HK-2 (cell line): ENCODE data around the gene PLA2G3.
"Not testable (repeated sequence)": the region's sequence is repeated elsewhere in the genome, so short reads cannot be mapped to it uniquely, and the experiment has no call there.

Experiments used
- DNase-seq: peaks from one replicate; pipeline ENCODE4 v3.0.0-alpha.2; 2018; ENCODE audit not compliant: unreplicated experiment

Gene PLA2G3

DNA sequence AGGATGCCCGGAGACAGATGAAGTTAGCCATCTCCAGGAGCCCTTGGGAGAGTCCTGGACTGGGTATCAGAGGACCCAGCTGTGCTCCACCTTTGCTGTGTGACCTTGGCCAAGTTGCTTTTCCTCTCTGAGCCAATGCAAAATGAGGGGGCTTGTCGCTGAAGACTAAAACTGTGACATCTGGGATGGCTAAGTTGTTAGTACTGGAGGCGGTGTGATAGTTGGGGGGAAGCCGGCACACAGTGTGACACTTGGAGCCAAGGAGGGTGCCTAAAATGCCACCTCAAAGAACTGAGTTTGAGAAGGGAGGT lies 17.1 kb downstream of the PLA2G3 start:
- no peak for DNase-seq

DNA sequence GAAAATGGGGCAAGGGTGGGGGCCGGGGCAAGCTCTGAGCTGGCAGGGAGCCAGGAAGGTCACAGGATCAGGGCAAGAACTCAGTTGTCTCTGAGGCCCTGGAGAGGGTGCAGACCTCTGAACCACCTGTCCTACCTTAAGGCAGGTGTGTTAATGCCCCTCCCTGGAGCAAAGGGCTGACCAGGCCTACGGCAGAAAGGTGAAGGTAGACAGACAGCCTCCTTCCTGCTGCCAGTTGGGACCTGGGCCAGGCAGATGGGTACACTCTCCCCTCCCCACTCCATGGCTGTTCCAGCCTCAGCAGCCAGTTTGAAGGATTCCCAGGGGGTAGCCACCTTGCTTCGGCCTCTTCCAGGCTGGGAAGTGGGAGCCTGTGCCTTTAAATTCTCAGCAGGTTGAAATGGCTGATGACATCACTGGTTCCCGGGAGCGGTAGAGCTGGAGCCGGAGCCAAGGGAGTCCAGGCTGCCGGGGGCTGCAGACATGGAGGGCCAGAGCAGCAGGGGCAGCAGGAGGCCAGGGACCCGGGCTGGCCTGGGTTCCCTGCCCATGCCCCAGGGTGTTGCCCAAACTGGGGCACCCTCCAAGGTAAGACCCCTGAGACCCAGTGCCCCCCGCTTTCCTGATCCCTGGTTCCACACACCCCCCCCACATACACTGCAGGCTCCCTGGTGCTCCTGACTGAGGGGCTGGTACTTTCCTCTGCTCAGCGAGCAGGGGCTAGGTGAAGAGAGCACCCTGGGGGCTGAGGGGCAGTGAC lies 17.6 kb downstream of the PLA2G3 start, which contains the start of gene INPP5J:
INPP5J (plus strand) TSS at position 435 of the 760 bp plus-strand sequence; CDS start at position 484, 49 bp downstream.
- peak; percentile 32 for DNase-seq

DNA sequence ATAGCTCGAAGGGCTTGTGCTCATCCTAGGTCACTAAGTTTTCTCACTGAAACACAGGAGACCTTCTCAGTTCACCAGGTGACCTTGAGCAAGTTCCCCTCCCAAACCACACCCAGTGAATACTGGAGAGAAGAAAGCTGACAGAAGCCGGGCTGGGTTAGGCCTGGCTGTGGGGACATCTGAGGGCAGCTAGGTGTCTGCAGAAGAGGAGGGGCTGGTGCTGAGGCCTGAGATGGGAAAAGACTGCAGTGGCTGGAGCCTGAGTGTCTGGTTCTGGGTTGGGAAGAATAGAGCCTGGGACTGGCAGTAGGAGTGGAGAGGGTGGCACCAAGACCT lies 18.1 kb downstream of the PLA2G3 start:
- no peak for DNase-seq

DNA sequence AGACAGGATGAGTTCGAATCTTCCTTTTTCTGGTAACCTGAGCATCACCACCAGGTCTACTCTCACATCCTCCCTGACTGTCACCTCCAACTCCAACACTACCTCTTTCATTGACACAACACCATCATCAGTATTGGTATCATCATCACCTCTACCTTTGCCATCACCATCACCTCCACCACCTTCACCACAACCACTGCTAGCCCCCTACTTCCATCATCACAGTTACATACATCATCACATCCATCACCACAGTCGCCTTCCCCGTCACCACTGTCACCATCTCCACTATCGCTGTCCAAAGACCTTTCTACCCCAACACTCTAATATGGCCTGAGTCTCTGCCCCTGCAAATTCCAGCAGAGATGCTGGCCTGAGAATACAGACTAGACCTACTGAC lies 18.9 kb downstream of the PLA2G3 start:
- no peak for DNase-seq

DNA sequence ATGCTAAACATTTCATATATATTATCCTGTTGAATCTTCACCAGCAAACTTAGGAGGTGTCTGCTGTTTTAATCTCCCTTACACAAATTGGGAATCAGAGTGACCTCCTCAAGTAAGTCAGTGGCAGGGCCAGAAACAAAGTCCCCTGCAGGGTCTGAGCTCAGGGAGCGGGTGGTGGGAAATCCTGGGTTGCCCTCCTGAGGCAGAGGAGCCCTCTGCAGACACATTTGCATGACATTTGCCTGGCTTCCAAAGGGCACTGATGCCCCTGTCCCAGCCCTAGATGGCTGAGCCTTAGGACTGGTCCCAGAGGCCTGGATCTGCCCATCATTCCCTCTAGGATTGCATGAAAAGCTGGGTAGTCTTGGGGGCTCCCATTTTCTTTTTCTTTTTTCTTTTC lies 19.7 kb downstream of the PLA2G3 start:
- no peak for DNase-seq

DNA sequence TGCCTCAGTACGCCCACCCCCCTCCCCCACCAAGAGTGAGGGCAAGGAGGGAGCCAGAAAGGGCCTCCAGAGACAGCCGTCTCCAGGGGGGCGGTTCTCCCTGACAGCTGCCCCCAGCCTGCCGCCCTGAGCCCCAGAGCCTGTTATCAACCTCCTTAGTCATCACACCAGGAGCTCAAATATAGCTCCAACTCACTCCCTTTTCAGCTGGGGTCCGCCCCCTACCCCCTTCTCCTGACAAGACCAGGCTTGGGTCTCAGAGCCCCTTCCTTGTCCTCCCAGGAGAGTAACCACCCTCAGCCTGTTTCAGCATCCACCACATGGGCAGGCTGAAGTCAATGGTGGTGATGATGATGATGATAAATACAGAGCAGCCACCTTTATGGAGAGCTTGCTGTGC lies 20.1 kb downstream of the PLA2G3 start:
- DNase-seq = no peak

DNA sequence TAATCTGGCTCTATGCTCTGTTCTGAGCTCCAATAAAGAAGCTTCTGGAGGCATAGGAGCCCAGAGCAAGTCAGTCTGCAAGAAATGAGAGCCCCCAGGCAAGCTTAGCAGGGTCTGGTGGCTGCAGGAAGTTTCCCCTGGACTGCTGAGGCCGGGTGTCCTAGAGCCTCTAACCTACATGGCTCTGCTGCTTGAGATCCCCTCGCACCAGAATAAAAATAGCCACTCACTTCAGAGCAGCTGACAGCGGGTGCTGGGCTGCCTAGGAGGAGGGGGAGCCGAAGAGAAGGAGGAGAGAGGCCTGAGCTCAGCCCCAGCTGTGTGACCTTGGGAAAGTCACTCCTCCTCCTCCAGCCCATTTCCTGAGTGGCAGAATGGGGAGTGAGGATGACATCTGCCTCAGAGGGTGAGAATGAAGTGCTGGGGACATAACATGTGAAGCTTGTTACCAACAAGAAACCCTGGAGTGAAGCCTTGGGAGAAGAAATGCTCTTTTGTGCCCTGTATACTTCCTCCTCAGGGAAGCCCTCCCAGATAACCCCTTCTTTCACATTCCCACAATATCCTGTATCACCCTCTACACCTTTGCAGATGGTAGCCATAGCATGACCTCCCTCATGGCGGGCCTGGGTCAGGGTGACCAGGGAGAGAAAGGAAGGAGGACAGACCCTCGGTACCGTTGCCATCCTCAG lies 21.1 kb downstream of the PLA2G3 start:
- DNase-seq = no peak

DNA sequence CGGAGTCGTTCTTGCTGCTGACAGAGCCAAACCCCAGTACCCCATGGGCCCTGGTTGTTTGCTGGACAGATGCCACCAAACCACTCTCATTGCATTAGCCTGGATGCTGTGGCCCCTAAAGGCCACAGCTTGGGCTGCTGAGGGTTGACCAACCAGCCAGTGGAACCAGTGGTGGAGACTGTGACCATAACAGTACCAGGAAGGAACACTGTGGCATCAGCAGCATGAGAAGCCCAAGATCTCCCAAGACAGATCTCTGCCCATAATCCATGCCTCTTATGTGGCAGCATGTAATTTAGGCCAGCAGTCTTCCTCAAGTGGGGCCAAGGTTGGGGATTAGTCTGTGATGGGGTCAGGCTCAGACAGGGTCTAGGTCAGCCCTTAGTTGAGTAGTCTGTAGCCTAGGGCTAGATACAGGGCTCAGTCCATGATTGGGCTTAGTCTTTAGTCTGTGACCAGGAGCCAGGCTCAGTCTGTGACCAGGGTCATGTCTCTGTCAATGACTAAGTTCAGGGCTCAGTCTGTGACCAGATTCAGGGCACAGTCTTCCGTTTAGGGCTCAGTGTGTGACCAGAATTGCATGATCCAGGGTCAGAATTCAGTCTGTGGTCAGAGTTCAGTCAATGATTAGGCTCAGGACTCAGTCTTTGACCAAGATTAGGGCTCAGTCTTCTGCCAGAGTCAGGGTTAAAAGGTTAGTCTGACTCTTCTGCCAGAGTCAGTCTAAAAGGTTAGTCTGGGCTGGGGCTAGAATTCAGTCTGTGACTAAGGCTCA lies 22.1 kb downstream of the PLA2G3 start:
- no peak for DNase-seq

DNA sequence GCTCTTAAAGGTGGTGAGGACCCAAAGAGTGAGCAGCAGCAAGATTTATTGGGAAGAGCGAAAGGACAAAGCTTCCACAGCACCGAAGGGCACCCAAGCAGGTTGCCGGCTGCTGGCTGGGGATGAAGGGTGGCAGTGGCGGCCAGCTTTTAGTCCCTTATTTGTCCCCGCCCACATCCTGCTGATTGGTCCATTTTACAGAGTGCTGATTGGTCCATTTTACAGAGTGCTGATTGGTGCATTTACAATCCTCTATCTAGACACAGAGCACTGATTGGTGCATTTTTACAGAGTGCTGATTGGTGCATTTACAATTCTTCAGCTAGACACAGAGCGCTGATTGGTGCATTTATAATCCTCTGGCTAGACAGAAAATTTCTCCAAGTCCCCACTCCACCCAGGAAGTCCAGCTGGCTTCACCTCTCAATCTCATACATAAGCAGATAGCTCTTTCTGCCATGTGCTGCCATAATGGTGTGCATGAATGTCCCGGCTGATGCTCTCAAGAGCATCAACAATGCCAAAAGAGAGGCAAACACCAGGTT lies 27.7 kb downstream of the PLA2G3 start:
- not testable (repeated sequence) for DNase-seq

DNA sequence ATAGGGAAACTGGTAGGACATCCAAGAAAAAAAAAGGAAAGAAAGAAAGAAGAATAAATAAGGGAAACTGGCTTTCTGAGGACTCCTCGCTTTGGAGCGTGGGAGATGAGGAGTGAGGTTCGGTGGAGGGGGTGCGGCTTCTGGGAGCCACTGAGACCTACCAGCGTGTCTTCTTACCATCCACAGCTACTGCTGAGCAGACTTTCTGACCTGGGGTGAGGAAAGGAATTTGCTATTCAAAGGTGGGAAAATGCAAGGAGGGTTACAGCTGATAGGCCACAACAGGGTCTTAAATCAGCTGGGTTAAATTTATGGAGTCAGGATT lies 32.5 kb downstream of the PLA2G3 start:
- DNase-seq = no peak

DNA sequence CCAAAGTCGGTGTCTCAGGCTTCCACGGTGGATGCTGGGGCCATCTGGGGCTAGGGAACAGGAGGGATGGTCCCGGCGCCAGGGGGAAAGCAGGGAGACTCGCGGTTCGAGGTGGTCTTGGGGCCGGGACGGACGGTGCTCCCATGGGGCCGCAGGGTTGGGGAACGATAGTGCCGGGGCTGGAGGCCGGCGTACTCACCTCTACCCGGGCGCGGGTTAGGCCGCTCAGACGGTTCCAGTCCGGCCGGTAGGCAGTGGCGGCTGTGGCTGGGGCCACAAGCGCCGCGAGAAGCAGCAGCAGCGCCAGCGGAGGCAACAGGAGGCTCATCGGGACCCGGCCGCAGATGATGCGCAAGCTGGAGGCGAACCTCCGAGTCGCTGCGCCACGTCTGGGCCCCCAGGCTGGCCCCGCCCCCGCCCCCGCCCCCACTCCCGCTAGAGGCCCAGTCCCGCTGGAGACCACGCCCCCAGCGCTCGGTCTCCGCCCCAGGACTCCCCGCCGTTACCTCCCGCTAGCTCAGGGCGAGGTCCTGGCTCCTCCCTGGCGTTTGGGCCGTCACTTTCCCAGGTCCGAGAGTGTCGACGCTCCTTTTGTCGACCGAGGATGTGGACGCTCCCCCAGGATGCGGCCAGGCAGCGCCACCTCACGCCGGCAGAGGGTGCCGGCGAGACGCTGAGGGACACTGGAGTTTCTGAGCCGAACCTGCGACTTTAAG lies 33.0 kb downstream of the PLA2G3 start, which contains the start of gene SELENOM:
SELENOM (minus strand) TSS at position 391 of the 716 bp plus-strand sequence; CDS start at position 328, 63 bp downstream.
- DNase-seq = peak; percentile 96

DNA sequence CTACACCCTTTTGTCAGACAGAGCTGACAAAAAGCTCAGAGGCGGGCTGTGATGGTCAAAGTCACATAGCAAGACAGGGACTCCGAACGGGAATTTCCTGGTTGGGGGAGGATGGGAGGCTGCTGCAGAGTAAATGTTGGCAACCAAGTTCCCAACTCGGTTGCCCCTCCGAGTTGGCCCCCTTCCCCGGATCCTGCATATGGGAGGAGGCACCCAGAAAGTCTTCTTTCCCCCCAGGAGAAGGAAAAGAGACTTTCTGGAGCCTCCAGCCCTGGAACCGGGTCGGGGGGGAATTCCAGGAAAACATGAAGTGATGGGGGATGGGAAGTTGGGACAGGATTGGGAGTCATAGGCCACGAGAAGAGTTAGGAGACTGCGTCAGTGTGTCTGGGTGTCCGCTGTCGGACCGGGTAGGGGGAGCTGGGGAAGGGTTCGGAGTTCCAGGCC lies 33.6 kb downstream of the PLA2G3 start:
- DNase-seq = peak; percentile 67

DNA sequence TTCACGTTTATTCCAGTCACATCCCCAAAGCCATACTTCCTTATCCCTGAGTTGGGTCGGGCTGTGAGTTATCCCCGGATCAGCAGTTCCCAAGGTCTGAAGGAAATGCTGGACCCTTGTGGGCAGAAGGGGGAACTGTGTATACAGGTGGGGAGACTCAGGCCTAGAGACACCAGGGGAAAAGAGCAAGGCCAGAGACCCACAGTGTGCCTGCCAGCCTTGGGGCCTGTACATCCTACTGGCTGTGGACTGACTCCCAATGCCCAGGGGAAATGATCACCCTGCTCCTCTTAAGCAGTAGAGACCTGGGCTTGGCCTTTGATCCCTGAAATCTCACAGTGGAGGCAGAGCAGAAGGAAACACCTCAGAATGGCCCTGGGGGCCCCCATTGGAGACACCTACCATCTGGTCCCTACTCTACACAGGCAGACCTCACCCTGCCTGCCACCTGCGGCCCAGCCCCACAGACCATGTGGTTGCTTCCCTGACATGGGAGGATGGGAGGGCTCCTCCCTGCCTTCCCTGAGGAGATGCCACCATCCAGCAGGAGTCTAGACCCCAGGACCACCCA lies 34.2 kb downstream of the PLA2G3 start:
- peak; percentile 21 for DNase-seq

DNA sequence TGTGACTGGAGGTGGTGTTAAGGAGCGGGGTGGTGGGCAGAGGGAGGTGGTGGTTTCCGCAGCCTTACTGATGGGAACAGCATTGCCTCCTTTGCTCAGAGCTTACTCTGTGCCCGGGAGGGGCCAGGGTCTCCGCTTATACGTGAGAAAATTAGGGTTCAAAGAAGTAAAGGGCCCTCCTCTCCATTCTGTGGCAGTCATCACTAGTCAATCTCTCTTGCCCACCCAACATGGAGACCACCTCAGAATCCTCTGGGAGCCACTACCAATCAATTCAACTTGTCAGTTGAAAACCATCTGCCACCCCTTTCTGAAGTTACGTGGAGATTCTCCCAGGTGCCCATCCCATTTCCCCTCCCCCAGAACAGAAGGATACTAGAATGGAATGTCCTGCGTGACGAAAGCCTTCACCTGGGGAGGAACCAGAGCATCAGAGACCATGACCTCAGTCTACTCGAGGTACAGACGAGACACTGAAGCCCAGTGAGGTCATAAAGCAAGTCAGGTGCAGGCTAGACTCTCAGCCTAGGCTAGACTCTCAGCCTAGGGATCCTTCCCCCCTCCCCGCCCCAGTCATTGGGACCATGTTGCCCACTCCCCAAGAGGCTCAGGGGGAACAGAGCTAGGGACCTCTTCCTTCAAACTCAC lies 34.9 kb downstream of the PLA2G3 start:
- DNase-seq = peak; percentile 16

DNA sequence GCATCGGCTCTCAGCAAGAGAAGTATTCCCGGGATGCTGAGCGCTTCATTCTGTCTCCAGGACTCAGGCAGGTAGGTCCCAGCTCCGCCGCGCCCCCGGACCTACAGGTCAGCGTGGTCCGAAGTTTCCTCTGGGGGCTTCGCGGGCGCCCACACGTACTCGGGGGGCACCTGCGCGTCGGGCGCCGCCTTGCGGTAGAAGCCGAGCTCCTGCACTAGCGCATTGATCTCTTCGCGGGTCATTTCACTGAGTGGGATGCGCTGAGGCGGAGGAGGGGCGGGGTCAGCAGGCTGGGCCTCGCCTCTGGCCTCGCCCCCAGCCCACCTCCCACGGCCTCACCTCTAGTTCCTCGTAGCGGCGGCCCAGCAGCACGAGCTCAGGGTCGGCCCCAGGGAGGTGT lies 35.4 kb downstream of the PLA2G3 start:
- DNase-seq = peak; percentile 14

DNA sequence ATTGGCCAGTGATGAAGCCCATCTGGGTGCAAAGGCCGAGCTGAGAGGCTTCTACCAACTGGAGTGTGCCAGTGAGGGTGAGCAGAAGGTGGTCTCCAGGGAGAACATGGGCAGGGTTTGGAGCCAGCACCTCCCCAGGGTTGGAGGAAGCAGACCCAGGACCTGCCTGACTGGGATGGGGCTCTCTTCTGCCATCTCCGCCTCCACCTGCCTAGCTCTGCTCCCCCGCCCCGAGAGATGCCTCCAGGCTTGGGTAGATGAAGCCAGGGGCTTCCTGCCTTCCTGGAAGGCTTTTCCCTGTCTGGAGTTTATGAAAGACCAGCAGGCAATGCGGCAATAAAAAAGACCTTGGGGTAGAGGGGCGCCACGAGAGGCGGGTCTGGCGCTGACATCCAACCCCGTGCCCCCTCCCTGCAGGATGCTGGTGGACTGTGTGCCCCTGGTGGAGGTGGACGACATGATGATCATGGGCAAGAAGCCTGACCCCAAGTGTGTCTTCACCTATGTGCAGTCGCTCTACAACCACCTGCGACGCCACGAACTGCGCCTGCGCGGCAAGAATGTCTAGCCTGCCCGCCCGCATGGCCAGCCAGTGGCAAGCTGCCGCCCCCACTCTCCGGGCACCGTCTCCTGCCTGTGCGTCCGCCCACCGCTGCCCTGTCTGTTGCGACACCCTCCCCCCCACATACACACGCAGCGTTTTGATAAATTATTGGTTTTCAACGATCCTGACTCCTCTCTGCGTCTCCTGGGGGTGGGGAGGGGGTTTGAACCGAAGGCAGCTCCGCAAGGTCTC lies 36.2 kb downstream of the PLA2G3 start:
- peak; percentile 11 for DNase-seq

DNA sequence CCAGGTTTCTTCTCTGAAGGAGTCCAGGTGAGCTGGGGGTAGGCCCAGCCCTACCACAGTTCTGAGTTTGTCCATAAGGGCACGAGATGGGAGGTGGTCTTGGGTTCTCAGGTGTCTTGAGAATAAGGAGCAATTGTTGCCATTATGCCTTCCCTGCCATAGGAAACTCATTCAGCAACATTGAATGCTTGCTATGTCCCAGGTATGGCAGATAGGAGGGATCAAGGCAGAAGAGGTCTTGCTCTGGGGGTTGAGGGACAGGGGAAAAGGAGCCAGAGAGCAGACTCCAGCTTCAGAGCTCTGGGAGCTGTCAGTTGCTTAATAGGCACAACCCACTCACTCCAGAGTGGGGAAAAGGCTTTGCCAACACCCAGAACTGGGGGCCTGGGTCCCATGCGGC lies 37.2 kb downstream of the PLA2G3 start:
- no peak for DNase-seq

DNA sequence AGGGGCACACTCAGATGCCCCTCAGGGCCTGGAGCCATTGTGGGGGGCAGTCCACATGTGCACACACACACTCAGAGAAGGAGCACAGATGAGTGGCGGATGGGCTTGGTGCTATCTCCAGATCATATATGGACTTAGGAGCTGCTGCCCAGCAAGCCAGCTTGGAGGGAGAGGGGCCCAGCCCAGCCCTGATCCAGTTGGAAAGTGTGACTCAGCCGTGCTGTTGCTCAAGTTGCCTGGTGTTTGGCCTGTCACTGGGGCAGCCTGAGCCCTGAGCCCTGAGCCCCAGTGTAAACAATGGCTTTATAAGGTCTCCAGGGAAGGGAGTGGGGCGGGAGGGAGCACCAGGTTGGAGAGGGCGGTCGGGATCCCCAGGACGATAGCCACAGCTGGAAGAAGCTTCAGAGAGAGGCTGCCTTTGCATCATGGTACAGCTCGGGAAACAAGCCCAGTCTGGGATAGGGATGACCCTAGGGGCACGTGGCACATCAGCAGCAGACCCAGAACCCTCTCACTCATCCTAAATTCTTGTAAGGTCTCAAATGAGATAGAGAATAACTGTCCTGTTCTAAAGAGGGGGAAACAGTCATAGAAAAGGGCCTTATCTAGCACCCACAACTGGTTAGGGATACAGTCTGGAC lies 37.7 kb downstream of the PLA2G3 start:
- DNase-seq = peak; percentile 75

DNA sequence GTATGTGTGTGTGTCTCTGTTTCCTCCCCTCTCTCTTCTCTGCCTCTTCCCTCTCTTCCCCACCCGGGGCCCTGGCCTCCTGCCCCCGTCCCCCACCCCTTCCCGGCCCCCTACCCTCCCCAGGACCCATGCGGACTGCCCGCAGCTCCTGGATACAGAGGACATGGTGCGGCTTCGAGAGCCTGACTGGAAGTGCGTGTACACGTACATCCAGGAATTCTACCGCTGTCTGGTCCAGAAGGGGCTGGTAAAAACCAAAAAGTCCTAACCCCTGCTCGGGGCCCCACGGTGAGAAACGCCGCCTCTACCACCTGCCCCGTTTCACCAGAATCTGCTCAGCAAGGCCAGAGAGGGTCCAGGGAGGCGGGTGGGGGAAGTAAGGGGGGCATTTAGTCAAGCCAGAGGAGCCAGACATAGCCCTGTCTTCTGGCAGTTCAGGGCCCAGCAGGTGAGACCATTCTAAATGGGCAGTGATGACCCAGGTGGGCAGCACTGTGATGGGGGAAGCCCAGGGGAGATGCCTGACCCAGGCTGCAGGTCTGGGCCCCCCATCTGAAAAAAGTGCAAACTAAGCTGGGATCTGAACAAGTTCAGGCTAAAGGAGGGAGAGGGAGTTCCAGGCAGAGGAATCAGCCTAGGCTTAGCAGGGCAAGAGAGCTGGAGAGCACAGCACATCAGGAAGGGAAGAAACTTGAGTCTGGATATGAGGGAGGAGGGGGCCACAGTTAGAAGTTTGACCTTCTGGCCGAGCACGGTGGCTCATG lies 39.4 kb downstream of the PLA2G3 start:
- no peak for DNase-seq
